Endothelial cell of umbilical vein (primary cell): ENCODE results near the gene ZG16. TPM values are rescaled to one million over a fixed set of nuclear protein-coding genes. Genes with fewer than 3 reads are reported as not detected.
A peak's percentile ranks its signal among the peaks of the same experiment; 100 is the strongest.

Source experiments
- BruUV-seq: library from RNA; stranded (reverse); fragments of 400-500 nt; replicated peaks from 2 replicates; lab custom pipeline; 2021; lab: Mats Ljungman, UMichigan
- CTCF ChIA-PET: fragments of 300-600, 350-600 bp; sonication (Branson Sonifier 250); formaldehyde crosslinking; loops from one replicate; lab custom pipeline; 2021; ENCODE audit warnings: antibody characterized with exemption, inconsistent platforms; lab: Charles Lee
- POLR2A ChIA-PET: fragments of 300-600, 350-600 bp; sonication (Branson Sonifier 250); formaldehyde crosslinking; loops from one replicate; lab custom pipeline; 2021; ENCODE audit warnings: antibody characterized with exemption, inconsistent platforms; lab: Charles Lee
- DNase-seq: peaks from one replicate; pipeline ENCODE4 v3.0.0-alpha.2; 2011; ENCODE audit warnings: low read depth, low spot score
- FAIRE-seq: peaks from 2 replicates; lab custom pipeline; 2011; peaks lifted over from hg19 to GRCh38; lab: Jason Lieb, UNC
- H2AFZ ChIP-seq: 2 replicates; pipeline ENCODE4 v1.6.0; 2012; ENCODE audit warnings: low read depth, low read length, control low read depth, inconsistent platforms
- H3K27ac ChIP-seq: 2 replicates; pipeline ENCODE4 v1.5.1; 2011; ENCODE audit warnings: low read depth, mild to moderate bottlenecking, control low read depth, low read length, moderate library complexity; ENCODE audit not compliant: insufficient read depth
- H3K27me3 ChIP-seq, 2 experiments: 2 replicates each; pipeline versions ENCODE4 v1.6.0 to v1.6.1; 2011; ENCODE audit warnings: low read length in 2 of 2, mixed read lengths in 1 of 2; ENCODE audit not compliant: control insufficient read depth in 2 of 2, insufficient read depth in 2 of 2
- H3K36me3 ChIP-seq, 2 experiments: 2 replicates in 1 of 2; 3 replicates in 1 of 2; pipeline ENCODE4 v1.5.1; 2011; ENCODE audit warnings: low read length in 2 of 2, mild to moderate bottlenecking in 1 of 2, moderate library complexity in 1 of 2; ENCODE audit not compliant: control insufficient read depth in 2 of 2, insufficient read depth in 2 of 2; ENCODE audit errors: extremely low read depth in 1 of 2
- H3K4me1 ChIP-seq: 3 replicates; pipeline ENCODE4 v1.5.1; 2011; ENCODE audit warnings: mild to moderate bottlenecking, low read length; ENCODE audit not compliant: control insufficient read depth, insufficient read depth; ENCODE audit errors: extremely low read depth
- H3K4me2 ChIP-seq: 2 replicates; pipeline ENCODE4 v1.6.1; 2011; ENCODE audit warnings: low read length, control low read depth, mixed read lengths; ENCODE audit not compliant: insufficient read depth
- H3K4me3 ChIP-seq, 3 experiments: fragments of 200-600 bp in 1 of 3; sonication (generic), shearing (Covaris generic) in 1 of 3; replicated peaks in 1 of 3; 2 replicates each; pipeline ENCODE4 v1.5.1; 2011 to 2016; ENCODE audit warnings: control low read depth in 3 of 3, low read length in 3 of 3, mild to moderate bottlenecking in 2 of 3, inconsistent platforms in 1 of 3, low read depth in 1 of 3, moderate library complexity in 1 of 3; ENCODE audit not compliant: insufficient read depth in 1 of 3
- H3K79me2 ChIP-seq: 2 replicates; pipeline ENCODE4 v1.6.0; 2012; ENCODE audit warnings: low read length, inconsistent platforms; ENCODE audit not compliant: control insufficient read depth, insufficient read depth
- H3K9ac ChIP-seq: replicated peaks from 2 replicates; pipeline ENCODE3; 2011; ENCODE audit warnings: low read length, control low read depth; ENCODE audit not compliant: insufficient read depth; ENCODE audit errors: extremely low read depth
- H3K9me1 ChIP-seq: replicated peaks from 3 replicates; pipeline ENCODE4 v1.6.0; 2011; ENCODE audit warnings: mild to moderate bottlenecking, low read length; ENCODE audit not compliant: control insufficient read depth, insufficient read depth; ENCODE audit errors: extremely low read depth
- H3K9me3 ChIP-seq: replicated peaks from 2 replicates; pipeline ENCODE4 v1.5.1; 2012; ENCODE audit warnings: low read length, inconsistent platforms; ENCODE audit not compliant: control insufficient read depth, insufficient read depth
- H4K20me1 ChIP-seq: replicated peaks from 2 replicates; pipeline ENCODE3; 2011; ENCODE audit warnings: mild to moderate bottlenecking, low read length; ENCODE audit not compliant: control insufficient read depth, insufficient read depth; ENCODE audit errors: extremely low read depth
- FOS ChIP-seq: IDR thresholded peaks from 2 replicates; pipeline ENCODE4 v1.6.1; 2011; ENCODE audit warnings: mild to moderate bottlenecking, low read length, moderate library complexity, borderline replicate concordance; ENCODE audit not compliant: insufficient read depth
- GATA2 ChIP-seq: IDR thresholded peaks from 2 replicates; pipeline ENCODE4 v1.7.0; 2011; ENCODE audit warnings: low read depth, mild to moderate bottlenecking, moderate library complexity, mixed read lengths, low read length; ENCODE audit not compliant: insufficient read length, insufficient read depth
- POLR2AphosphoS5 ChIP-seq: IDR thresholded peaks from 2 replicates; pipeline ENCODE4 v1.6.1; 2012; ENCODE audit warnings: low read depth, mild to moderate bottlenecking, control low read depth, low read length, moderate library complexity; ENCODE audit not compliant: insufficient read depth
- dilution Hi-C: fragments of 300-500 bp; cut with MboI; formaldehyde crosslinking; loops from one replicate; pipeline ENCODE4 v1.15.0; 2019; ENCODE audit warnings: low sequenced_read_pairs; ENCODE audit not compliant: extremely low pct_ligation_motif_present
- intact Hi-C: fragments of 100-400 bp; cut with micrococcal nuclease; formaldehyde crosslinking; loops from one replicate; pipeline ENCODE4 v1.10.0; 2022
- polyA plus RNA-seq, 4 experiments: library from polyadenylated mRNA; depleted of rRNA in 3 of 4; stranded (reverse) in 3 of 4; unstranded in 1 of 4; fragments of >200 nt; gene quantifications; 2 replicates each; pipeline versions ENCODE4 v1.2.1 to v1.2.3, GENCODE V29; 2011 to 2012; ENCODE audit warnings: missing spikeins in 1 of 4
- total RNA-seq: library from RNA; stranded (reverse); gene quantifications from 2 replicates; pipeline ENCODE4 v1.2.3, GENCODE V29; 2021

The ZG16 gene
- total and polyA plus RNA-seq, 2 donors (not counting 3 experiments of a cell fraction or from before 2014, with no cell fraction given), result not detected

GRCh38 chr16:29815032-29815721 is 37.1 kb downstream of the ZG16 start:
- H3K4me2 ChIP-seq, result peak overlapping the region; percentile 49
- peak overlapping the region in 2 of 3 experiments; percentile 2 to 81 for H3K4me3 ChIP-seq
- no peaks in the 10 kb centered on the region for H4K20me1 ChIP-seq
- FAIRE-seq, result peak; percentile 72
- ChIA-PET POLR2A (interaction anchor here (0.6 to 0.7 kb wide), 4 partner anchors 8 to 1108 kb away, joined by 3 to 7 read pairs (median 5); partner anchors contain the start of genes FBXL19 and YPEL3), CTCF (interaction anchor here (0.7 to 8.2 kb wide), 18 partner anchors 7 to 217 kb away, joined by 3 to 140 read pairs (median 7); partner anchors contain the start of genes ASPHD1, KIF22 and SEZ6L2)
- dilution Hi-C loops (no loop called here), intact Hi-C loops (no loop called here)
- peaks cover 0 to 8% of the 10 kb centered on the region in 2 experiments for H3K36me3 ChIP-seq
- peak overlapping the region; percentile 1 for H3K27ac ChIP-seq
- H3K27me3 ChIP-seq, result no peaks in the 10 kb centered on the region
- peak overlapping the region; percentile 27 for H2AFZ ChIP-seq
- H3K9ac ChIP-seq, result peak overlapping the region; percentile 1
- DNase-seq, result no peak
- BruUV-seq, result no TSS peak
- H3K9me1 ChIP-seq, result no peaks in the 10 kb centered on the region
- H3K4me1 ChIP-seq, result peaks cover 38% of the 10 kb centered on the region
- TF ChIP-seq FOS, result no peak
- peak; percentile 23 for TF ChIP-seq POLR2AphosphoS5
- TF ChIP-seq GATA2, result no peak
- H3K79me2 ChIP-seq, result peaks cover 15% of the 10 kb centered on the region
- H3K9me3 ChIP-seq, result no peaks in the 10 kb centered on the region
